GM18868 (cell line): ENCODE results near the gene L3HYPDH.

Source experiments
- ATAC-seq: cut with Tn5 transposase; IDR thresholded peaks from one replicate; pipeline ENCODE4 v1.9.1; 2021; ENCODE audit warnings: mild to moderate bottlenecking, moderate library complexity; ENCODE audit not compliant: unreplicated experiment

Gene L3HYPDH

GRCh38 chr14:59483819-59484638, at the start of gene L3HYPDH, which contains the start of gene JKAMP:
Gene L3HYPDH (minus strand): TSS chr14:59484408. CDS start chr14:59484316, 92 bp downstream.
Gene JKAMP (plus strand): TSS chr14:59484517. CDS start chr14:59484590, 73 bp downstream.
- ATAC-seq, result peak; percentile 92

- ATAC-seq, result no peak
Observed at GRCh38 chr14:59532419-59532818, 48.2 kb upstream of the L3HYPDH start.

- ATAC-seq, result no peak
Observed at GRCh38 chr14:59530349-59530748, 46.1 kb upstream of the L3HYPDH start.

- ATAC-seq, result no peak
Observed at GRCh38 chr14:59529189-59529588, 45.0 kb upstream of the L3HYPDH start.

- ATAC-seq, result no peak
Observed at GRCh38 chr14:59520224-59520623, 36.0 kb upstream of the L3HYPDH start.

- ATAC-seq, result peak; percentile 53
Observed at GRCh38 chr14:59511916-59512575, 27.8 kb upstream of the L3HYPDH start.

GRCh38 chr14:59510966-59511365, 26.8 kb upstream of the L3HYPDH start:
- ATAC-seq, result no peak

- ATAC-seq, result no peak
Observed at GRCh38 chr14:59510001-59510400, 25.8 kb upstream of the L3HYPDH start.

- ATAC-seq, result no peak
Observed at GRCh38 chr14:59509101-59509500, 24.9 kb upstream of the L3HYPDH start.

- no peak for ATAC-seq
Observed at GRCh38 chr14:59507752-59508103, 23.5 kb upstream of the L3HYPDH start.

GRCh38 chr14:59507063-59507751, 23.0 kb upstream of the L3HYPDH start:
- peak; percentile 83 for ATAC-seq

- no peak for ATAC-seq
Observed at GRCh38 chr14:59503256-59503655, 19.0 kb upstream of the L3HYPDH start.

- ATAC-seq, result no peak
Observed at GRCh38 chr14:59500732-59501131, 16.5 kb upstream of the L3HYPDH start.

GRCh38 chr14:59492384-59492783, 8.2 kb upstream of the L3HYPDH start:
- no peak for ATAC-seq

- no peak for ATAC-seq
Observed at GRCh38 chr14:59490756-59491155, 6.5 kb upstream of the L3HYPDH start.

- ATAC-seq, result peak; percentile 37
Observed at GRCh38 chr14:59484639-59485175, 499 bp upstream of the L3HYPDH start.

- no peak for ATAC-seq
Observed at GRCh38 chr14:59483363-59483762, 845 bp downstream of the L3HYPDH start.

GRCh38 chr14:59482541-59483331, 1.5 kb downstream of the L3HYPDH start:
- no peak for ATAC-seq

GRCh38 chr14:59481871-59482540, 2.2 kb downstream of the L3HYPDH start:
- ATAC-seq, result no peak

- ATAC-seq, result no peak
Observed at GRCh38 chr14:59481407-59481806, 2.8 kb downstream of the L3HYPDH start.
